ENCODE measurements around the gene EIF4B. TPM values are rescaled to one million over a fixed set of nuclear protein-coding genes. Genes with fewer than 3 reads are reported as not detected.

EIF4B gene
- total RNA-seq, 1 experiment from 2014 or later, result 809 TPM

GRCh38 chr12:53070877-53071492, 64.7 kb downstream of the EIF4B start:
- ATAC-seq, result no peak
- Histone ChIP-seq H3K79me2 (ENCODE audit: insufficient read depth, low read length) (no peaks in the 10 kb centered on the region; the same call in 1 of the 2 replicates), H3K36me3 (ENCODE audit: control insufficient read depth in 1 of 2, insufficient read depth in 2 of 2, low read length in 2 of 2) (peaks cover 7 to 29% of the 10 kb centered on the region in 2 experiments; a peak in 2 of 4 replicates), H4K20me1 (ENCODE audit: insufficient read depth) (no peaks in the 10 kb centered on the region), H3K4me2 (ENCODE audit: low read length) (no peak overlapping the region), H3K27ac (ENCODE audit: low read depth, low read length) (no peak overlapping the region), H2AFZ (ENCODE audit: low read depth, low read length, poor library complexity, severe bottlenecking) (no peak overlapping the region), H3K9me2 (ENCODE audit: insufficient read depth) (no peaks in the 10 kb centered on the region), H3K9ac (ENCODE audit: low read length) (no peak overlapping the region), H3K4me1 (ENCODE audit: control insufficient read depth in 1 of 2, insufficient read depth in 2 of 2, low read length in 2 of 2) (peaks cover 13 to 51% of the 10 kb centered on the region in 2 experiments), H3K4me3 (replicated peaks in 1 of 2; ENCODE audit: low read depth in 1 of 2, low read length in 2 of 2) (no peak overlapping the region), H3K27me3 (ENCODE audit: insufficient read depth, low read length) (no peaks in the 10 kb centered on the region), H3K9me3 (ENCODE audit: control insufficient read depth in 1 of 2, insufficient read depth in 1 of 2, low read depth in 1 of 2, low read length in 2 of 2) (no peaks in the 10 kb centered on the region)
- POLR2A ChIA-PET, result interaction anchor here (1.8 kb wide), 1 partner anchor 8 kb away, joined by 7 read pairs; the partner anchor contains the start of gene SPRYD3
- BruUV-seq (replicated peaks), result no TSS peak
- TF ChIP-seq TCF7L2 (IDR thresholded peaks at IDR 0.05; ENCODE audit: borderline replicate concordance, extremely low read depth, insufficient read depth, insufficient read length) (no peak), YY1 (IDR thresholded peaks at IDR 0.05; ENCODE audit: extremely low read depth, insufficient replicate concordance, low read depth, low read length) (no peak), CTCF (IDR thresholded peaks at IDR 0.05 in 2 of 3, conservative IDR thresholded peaks at IDR 0.05 in 1 of 3; ENCODE audit: borderline replicate concordance in 1 of 3, insufficient read depth in 1 of 3, low read depth in 2 of 3, low read length in 2 of 3) (no peak), SP1 (IDR thresholded peaks at IDR 0.05; ENCODE audit: low read depth) (no peak), CBX3 (IDR thresholded peaks at IDR 0.05; ENCODE audit: low read depth) (no peak), RAD21 (IDR thresholded peaks at IDR 0.05; ENCODE audit: low read depth) (no peak), EZH2 (IDR thresholded peaks at IDR 0.05) (no peak), EZH2phosphoT487 (IDR thresholded peaks at IDR 0.05; ENCODE audit: borderline replicate concordance) (no peak), SIN3A (IDR thresholded peaks at IDR 0.05; ENCODE audit: low read depth) (no peak), ZBTB33 (IDR thresholded peaks at IDR 0.05; ENCODE audit: extremely low read depth, insufficient replicate concordance, low read length) (no peak), ATF3 (IDR thresholded peaks at IDR 0.05) (no peak), REST (IDR thresholded peaks at IDR 0.05; ENCODE audit: low read depth) (no peak), POLR2AphosphoS5 (IDR thresholded peaks at IDR 0.05; ENCODE audit: low read depth, low read length) (no peak), ZNF274 (IDR thresholded peaks at IDR 0.05; ENCODE audit: low read depth, low read length) (no peak), EGR1 (IDR thresholded peaks at IDR 0.05; ENCODE audit: low read depth) (no peak)
- RAD21 ChIA-PET (ENCODE audit: low non-redundant PET in 1 of 2, low total read pairs in 2 of 2, uncharacterized antibody in 2 of 2, unreplicated experiment in 2 of 2), result no interaction called here
- CTCF ChIA-PET, result interaction anchor here (2.0 kb wide), 1 partner anchor 9 kb away, joined by 6 read pairs; no protein-coding TSS in a partner anchor
- no peak for DNase-seq (ENCODE audit: low read depth, low spot score)
- intact Hi-C loops (cut with micrococcal nuclease), result no loop called here

All from HCT116 (cell line).